ENCODE measurements around the gene ARMH3.

Gene ARMH3

GRCh38 chr10:101974091-101974971 lies 81.6 kb downstream of the ARMH3 start:
- no peak for DNase-seq

- no peak for DNase-seq
Measured at GRCh38 chr10:101972761-101973160, 83.2 kb downstream of the ARMH3 start.

- DNase-seq: no peak
Measured at GRCh38 chr10:101969412-101969922, 86.5 kb downstream of the ARMH3 start.

- no peak for DNase-seq
Measured at GRCh38 chr10:101968940-101969321, 87.0 kb downstream of the ARMH3 start.

GRCh38 chr10:101968286-101968939 lies 87.6 kb downstream of the ARMH3 start:
- no peak for DNase-seq

- DNase-seq: no peak
Measured at GRCh38 chr10:101967713-101968112, 88.3 kb downstream of the ARMH3 start.

- no peak for DNase-seq
Measured at GRCh38 chr10:101967119-101967518, 88.9 kb downstream of the ARMH3 start.

- no peak for DNase-seq
Measured at GRCh38 chr10:101965075-101965765, 90.8 kb downstream of the ARMH3 start.

GRCh38 chr10:101961591-101962498 lies 94.1 kb downstream of the ARMH3 start:
- DNase-seq: no peak

GRCh38 chr10:101960879-101961395 lies 95.0 kb downstream of the ARMH3 start:
- DNase-seq: no peak

GRCh38 chr10:101959346-101959916 lies 96.5 kb downstream of the ARMH3 start:
- no peak for DNase-seq

- no peak for DNase-seq
Measured at GRCh38 chr10:101958691-101959090, 97.3 kb downstream of the ARMH3 start.

- no peak for DNase-seq
Measured at GRCh38 chr10:101956898-101957297, 99.1 kb downstream of the ARMH3 start.

GRCh38 chr10:101956117-101956516 lies 99.9 kb downstream of the ARMH3 start:
- no peak for DNase-seq

- DNase-seq: no peak
Measured at GRCh38 chr10:101952191-101952590, 103.8 kb downstream of the ARMH3 start.

- no peak for DNase-seq
Measured at GRCh38 chr10:101950213-101950612, 105.8 kb downstream of the ARMH3 start.

- DNase-seq: no peak
Measured at GRCh38 chr10:101941871-101942270, 114.1 kb downstream of the ARMH3 start.

- no peak for DNase-seq
Measured at GRCh38 chr10:101940916-101941315, 115.1 kb downstream of the ARMH3 start.

- DNase-seq: no peak
Measured at GRCh38 chr10:101939729-101940128, 116.2 kb downstream of the ARMH3 start.

GRCh38 chr10:101939008-101939648 lies 116.8 kb downstream of the ARMH3 start:
- no peak for DNase-seq

- no peak for DNase-seq
Measured at GRCh38 chr10:101938305-101939007, 117.5 kb downstream of the ARMH3 start.

Measured in activated CD4-positive, alpha-beta T cell treated with anti-CD3 and anti-CD28 coated beads, Interleukin-2, amount 50 U/mL, for 4 hours (primary cell).